Psoas muscle (tissue), 8 donors: ENCODE results near the gene TTLL4. TPM values are rescaled to one million over a fixed set of nuclear protein-coding genes. Genes with fewer than 3 reads are reported as not detected.

Experiments
- ATAC-seq, 4 donors: fragments of 200-7000 bp; cut with Tn5 transposase; one replicate each; pipeline ENCODE4 v1.9.1; 2020; ENCODE audit warnings: moderate library complexity in 3 of 4, mild to moderate bottlenecking in 2 of 4
- DNase-seq, 2 donors: peaks; one replicate each; pipeline ENCODE4 v3.0.0-alpha.2; 2020
- H3K27ac ChIP-seq: fragments of 200-600 bp; one replicate; pipeline ENCODE4 v1.8.0; 2022
- H3K27me3 ChIP-seq, 3 donors: fragments of 200-600 bp in 1 of 3; one replicate each; pipeline versions ENCODE4 v1.6.1 to v1.8.0; 2013 to 2022; ENCODE audit warnings: low read length in 2 of 3, mild to moderate bottlenecking in 2 of 3, moderate library complexity in 1 of 3; ENCODE audit not compliant: insufficient read depth in 3 of 3
- H3K36me3 ChIP-seq, 2 donors: fragments of 200-600 bp in 1 of 2; one replicate each; pipeline versions ENCODE4 v1.6.1 to v1.8.0; 2013 to 2022; ENCODE audit warnings: low read depth in 1 of 2, mild to moderate bottlenecking in 1 of 2, moderate library complexity in 1 of 2; ENCODE audit not compliant: insufficient read depth in 1 of 2
- H3K4me1 ChIP-seq: fragments of 200-600 bp; one replicate; pipeline ENCODE4 v1.8.0; 2022
- H3K4me3 ChIP-seq: fragments of 200-600 bp; one replicate; pipeline ENCODE4 v1.8.0; 2022; ENCODE audit warnings: mild to moderate bottlenecking
- H3K9me3 ChIP-seq: fragments of 200-600 bp; one replicate; pipeline ENCODE4 v1.8.0; 2022
- CTCF ChIP-seq: fragments of 200-600 bp; IDR thresholded peaks from one replicate; pipeline ENCODE4 v1.8.0; 2022; ENCODE audit warnings: antibody characterized with exemption
- WGBS, 3 donors: extraction: QIAGEN DNeasy Blood & Tissue Kit; methylation state at CpG; one replicate each; pipeline versions ENCODE4 v1.1.6 to v1.1.7; 2013; 5-methylcytosine and 5-hydroxymethylcytosine counted together
- intact Hi-C, 2 donors: fragments of 100-400 bp; cut with DNase I; formaldehyde crosslinking; loops; one replicate each; pipeline versions ENCODE4 v1.11.0 to v1.14.2; 2022
- polyA plus RNA-seq, 3 donors: library from polyadenylated mRNA; stranded (reverse); fragments of 200-250 nt; gene quantifications; one replicate each; pipeline ENCODE4 v1.2.3, GENCODE V29; 2013
- total RNA-seq, 4 donors: library from RNA; stranded (reverse); fragmentation: NEBNext Ultra II Directional in 2 of 4; extraction: Animal tissue kit (Norgen Biotek cat#: 25700) in 2 of 4; gene quantifications; one replicate each; pipeline versions ENCODE4 v1.2.1 to v1.2.4, GENCODE V29; 2021 to 2023
- donor health status: healthy with polysubstance abuse.
- donor health status: DM: no; HTN: no; CAD: no; lungs with moderate emphysema.
- donor health status: Bipolar disorder and iron deficiency.
- donor health status: healthy.
- donor health status: DM: yes; HTN: yes; CAD: no.
- donor health status: DM: no; HTN: no; CAD: no.
- donor health status: DM: no; HTN: no; CAD: no.
- donor health status: DM: yes; HTN: yes; CAD: no.

TTLL4 gene
- total and polyA plus RNA-seq, 7 donors = 9.2 to 15.7 (median 14.0) TPM

DNA sequence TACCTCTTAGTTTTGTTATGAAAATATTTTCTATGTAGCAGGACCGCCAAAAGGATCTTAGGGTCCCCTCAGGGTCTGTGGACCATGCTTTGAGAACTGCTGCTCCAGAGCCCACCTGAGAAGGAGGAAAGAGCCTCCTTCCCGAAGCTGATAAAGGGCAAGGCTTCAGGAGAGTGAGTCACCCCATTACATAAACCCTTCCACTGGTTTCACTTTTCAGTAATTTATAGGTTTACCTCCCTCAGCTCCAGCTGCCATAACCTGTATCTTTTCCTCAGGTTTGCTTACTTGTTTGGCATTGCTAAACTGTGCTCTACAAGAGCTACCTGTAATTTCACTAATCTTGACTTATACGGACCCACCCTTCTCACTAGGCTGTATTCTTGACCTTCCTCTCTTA, 6.6 kb downstream of the TTLL4 start:
- intact Hi-C loops = no loop called here
- no peak for TF ChIP-seq CTCF
- ATAC-seq = peak in 3 of 4 donors; percentile 32 to 45 (median 39)

DNA sequence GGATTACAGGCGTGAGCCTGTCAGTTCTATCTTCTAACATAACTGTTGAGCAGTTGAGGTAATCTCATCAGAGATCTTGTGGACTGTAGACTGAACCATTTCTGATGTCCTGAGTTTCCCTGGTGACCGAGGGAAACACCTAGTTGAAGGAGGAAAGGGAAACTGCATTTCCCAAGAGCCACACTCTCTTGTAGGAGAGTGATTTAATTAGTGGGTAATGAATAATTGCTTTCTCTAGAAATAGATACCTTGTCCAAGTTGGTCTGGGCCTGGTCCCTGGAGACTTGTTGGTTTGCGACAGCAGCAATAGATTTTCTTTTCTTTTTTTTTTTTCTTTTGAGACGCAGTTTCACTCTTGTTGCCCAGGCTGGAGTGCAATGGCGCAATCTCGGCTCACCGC, 7.4 kb downstream of the TTLL4 start:
- 92 to 95% (median 94%) methylated on average over 6 to 7 of the region's 7 CpGs for WGBS, 3 donors
- H3K4me3 ChIP-seq = no peak overlapping the region
- H3K4me1 ChIP-seq = peaks cover 5% of the 10 kb centered on the region
- no peak overlapping the region for H3K27ac ChIP-seq
- TF ChIP-seq CTCF = no peak
- no peak for DNase-seq
- peaks cover 0 to 11% of the 10 kb centered on the region in 2 donors for H3K36me3 ChIP-seq
- ATAC-seq = no peak
- no peaks in the 10 kb centered on the region for H3K9me3 ChIP-seq
- intact Hi-C loops = no loop called here
- H3K27me3 ChIP-seq = no peaks in the 10 kb centered on the region

More for the DNA sequence above, 6.6 kb downstream of the TTLL4 start:
- peaks cover 5% of the 10 kb centered on the region for H3K4me1 ChIP-seq
- H3K4me3 ChIP-seq = no peak overlapping the region
- H3K9me3 ChIP-seq = no peaks in the 10 kb centered on the region
- peaks cover 0 to 11% of the 10 kb centered on the region in 2 donors for H3K36me3 ChIP-seq
- H3K27me3 ChIP-seq = no peaks in the 10 kb centered on the region
- H3K27ac ChIP-seq = no peak overlapping the region
- WGBS, 3 donors = 74 to 77% (median 76%) methylated on average over 3 of the region's 3 CpGs
- no peak for DNase-seq

GRCh38 chr2:218719457-218719856, 8.8 kb downstream of the TTLL4 start:
- H3K27ac ChIP-seq = no peak overlapping the region
- DNase-seq = no peak

GRCh38 chr2:218720048-218721041, 9.7 kb downstream of the TTLL4 start:
- Histone ChIP-seq H3K27me3 (no peaks in the 10 kb centered on the region), H3K27ac (no peak overlapping the region), H3K9me3 (no peaks in the 10 kb centered on the region), H3K4me1 (peaks cover 5% of the 10 kb centered on the region), H3K36me3 (peaks cover 0 to 11% of the 10 kb centered on the region in 2 donors), H3K4me3 (no peak overlapping the region)
- intact Hi-C loops = no loop called here
- DNase-seq (no peak), ATAC-seq (no peak)
- 94 to 96% (median 95%) methylated on average over 18 to 19 of the region's 19 CpGs for WGBS, 3 donors
- no peak for TF ChIP-seq CTCF

More at GRCh38 chr2:218719457-218719856, 8.8 kb downstream of the TTLL4 start:
- no peaks in the 10 kb centered on the region for H3K9me3 ChIP-seq
- no peaks in the 10 kb centered on the region for H3K27me3 ChIP-seq
- intact Hi-C loops = no loop called here
- TF ChIP-seq CTCF = no peak
- H3K4me3 ChIP-seq = no peak overlapping the region
- peaks cover 5% of the 10 kb centered on the region for H3K4me1 ChIP-seq
- WGBS, 3 donors = 71 to 83% (median 78%) methylated on average over 3 of the region's 3 CpGs
- H3K36me3 ChIP-seq = peaks cover 0 to 11% of the 10 kb centered on the region in 2 donors
- no peak for ATAC-seq
